SK-N-SH treated with all-trans-retinoic acid at 6 μM for 48 hours (cell line): Measurements from ENCODE around the gene SMIM32.

ENCODE experiments used
- ATAC-seq: fragments of 200-7000 bp; cut with Tn5 transposase; 3 replicates; pipeline ENCODE4 v1.9.1; 2020; ENCODE audit warnings: mild to moderate bottlenecking, moderate library complexity
- ARNTL ChIP-seq: fragments of 450-650 bp; formaldehyde crosslinking; IDR thresholded peaks from 2 replicates; pipeline ENCODE4 v1.5.0; 2020; ENCODE audit warnings: low read depth, mild to moderate bottlenecking, moderate library complexity, borderline replicate concordance
- CREB5 ChIP-seq: fragments of 250-450 bp; sonication (Bioruptor Pico); IDR thresholded peaks from 2 replicates; pipeline ENCODE4 v1.5.1; 2020; ENCODE audit warnings: low read depth, mild to moderate bottlenecking, moderate library complexity
- ESRRG ChIP-seq: fragments of 250-450 bp; sonication (Bioruptor Pico); IDR thresholded peaks from 2 replicates; pipeline ENCODE4 v1.6.1; 2021; ENCODE audit warnings: mild to moderate bottlenecking
- GLIS3 ChIP-seq: fragments of 250-450 bp; sonication (Bioruptor Pico); IDR thresholded peaks from 2 replicates; pipeline ENCODE4 v1.5.0; 2020; ENCODE audit warnings: mild to moderate bottlenecking, moderate library complexity
- ISL1 ChIP-seq: fragments of 250-450 bp; sonication (Bioruptor Pico); IDR thresholded peaks from 2 replicates; pipeline ENCODE4 v2.1.2; 2022; ENCODE audit warnings: mild to moderate bottlenecking, moderate library complexity
- OSR1 ChIP-seq: fragments of 250-450 bp; sonication (Bioruptor Pico); IDR thresholded peaks from 2 replicates; pipeline ENCODE4 v1.8.0; 2022; ENCODE audit warnings: moderate library complexity, mild to moderate bottlenecking, inconsistent platforms
- POU6F1 ChIP-seq: fragments of 250-450 bp; sonication (Bioruptor Pico); IDR thresholded peaks from 2 replicates; pipeline ENCODE4 v1.8.0; 2021; ENCODE audit warnings: low read depth, mild to moderate bottlenecking, moderate library complexity, borderline replicate concordance
- PPARA ChIP-seq: fragments of 250-450 bp; sonication (Bioruptor Pico); IDR thresholded peaks from 2 replicates; pipeline ENCODE4 v1.5.0; 2020; ENCODE audit warnings: mild to moderate bottlenecking, borderline replicate concordance
- RARB ChIP-seq: fragments of 250-450 bp; sonication (Bioruptor Pico); IDR thresholded peaks from 2 replicates; pipeline ENCODE4 v1.8.0; 2021; ENCODE audit warnings: mild to moderate bottlenecking, moderate library complexity
- SNAI2 ChIP-seq: fragments of 250-450 bp; sonication (Bioruptor Pico); IDR thresholded peaks from 2 replicates; pipeline ENCODE4 v1.5.0; 2020; ENCODE audit warnings: mild to moderate bottlenecking, moderate library complexity
- TCF4 ChIP-seq: fragments of 250-450 bp; sonication (Bioruptor Pico); IDR thresholded peaks from 2 replicates; pipeline ENCODE4 v1.8.0; 2021; ENCODE audit warnings: mild to moderate bottlenecking, moderate library complexity, borderline replicate concordance
- TOX ChIP-seq: fragments of 250-450 bp; sonication (Bioruptor Pico); IDR thresholded peaks from 2 replicates; pipeline ENCODE4 v1.8.0; 2021; ENCODE audit warnings: mild to moderate bottlenecking, moderate library complexity, borderline replicate concordance
- TSHZ2 ChIP-seq: fragments of 250-450 bp; sonication (Bioruptor Pico); IDR thresholded peaks from 2 replicates; pipeline ENCODE4 v1.5.0; 2020; ENCODE audit warnings: mild to moderate bottlenecking, moderate library complexity
- ZC3H10 ChIP-seq: fragments of 250-450 bp; sonication (Bioruptor Pico); IDR thresholded peaks from 2 replicates; pipeline ENCODE4 v1.5.1; 2021; ENCODE audit warnings: mild to moderate bottlenecking, moderate library complexity
- ZFP3 ChIP-seq: fragments of 250-450 bp; sonication (Bioruptor Pico); IDR thresholded peaks from 2 replicates; pipeline ENCODE4 v1.5.0; 2020; ENCODE audit warnings: mild to moderate bottlenecking, moderate library complexity
- ZFP30 ChIP-seq: fragments of 450-650 bp; formaldehyde crosslinking; IDR thresholded peaks from 2 replicates; pipeline ENCODE4 v1.5.0; 2022; ENCODE audit warnings: mild to moderate bottlenecking, moderate library complexity
- ZNF565 ChIP-seq: fragments of 450-650 bp; formaldehyde crosslinking; conservative IDR thresholded peaks from 2 replicates; pipeline ENCODE4 v1.5.0; 2020; ENCODE audit warnings: low read depth, mild to moderate bottlenecking, moderate library complexity
- ZNF70 ChIP-seq: fragments of 450-650 bp; formaldehyde crosslinking; IDR thresholded peaks from 2 replicates; pipeline ENCODE4 v1.5.0; 2020; ENCODE audit warnings: mild to moderate bottlenecking, moderate library complexity
- ZNF8 ChIP-seq: fragments of 450-650 bp; formaldehyde crosslinking; IDR thresholded peaks from 2 replicates; pipeline ENCODE4 v1.5.0; 2020; ENCODE audit warnings: mild to moderate bottlenecking, moderate library complexity
- TF ChIP-seq, protein P1 (sequence below): fragments of 250-450 bp; sonication (Bioruptor Pico); IDR thresholded peaks from 2 replicates; pipeline ENCODE4 v1.8.0; 2020; ENCODE audit warnings: mild to moderate bottlenecking, moderate library complexity, borderline replicate concordance

SMIM32 gene

DNA sequence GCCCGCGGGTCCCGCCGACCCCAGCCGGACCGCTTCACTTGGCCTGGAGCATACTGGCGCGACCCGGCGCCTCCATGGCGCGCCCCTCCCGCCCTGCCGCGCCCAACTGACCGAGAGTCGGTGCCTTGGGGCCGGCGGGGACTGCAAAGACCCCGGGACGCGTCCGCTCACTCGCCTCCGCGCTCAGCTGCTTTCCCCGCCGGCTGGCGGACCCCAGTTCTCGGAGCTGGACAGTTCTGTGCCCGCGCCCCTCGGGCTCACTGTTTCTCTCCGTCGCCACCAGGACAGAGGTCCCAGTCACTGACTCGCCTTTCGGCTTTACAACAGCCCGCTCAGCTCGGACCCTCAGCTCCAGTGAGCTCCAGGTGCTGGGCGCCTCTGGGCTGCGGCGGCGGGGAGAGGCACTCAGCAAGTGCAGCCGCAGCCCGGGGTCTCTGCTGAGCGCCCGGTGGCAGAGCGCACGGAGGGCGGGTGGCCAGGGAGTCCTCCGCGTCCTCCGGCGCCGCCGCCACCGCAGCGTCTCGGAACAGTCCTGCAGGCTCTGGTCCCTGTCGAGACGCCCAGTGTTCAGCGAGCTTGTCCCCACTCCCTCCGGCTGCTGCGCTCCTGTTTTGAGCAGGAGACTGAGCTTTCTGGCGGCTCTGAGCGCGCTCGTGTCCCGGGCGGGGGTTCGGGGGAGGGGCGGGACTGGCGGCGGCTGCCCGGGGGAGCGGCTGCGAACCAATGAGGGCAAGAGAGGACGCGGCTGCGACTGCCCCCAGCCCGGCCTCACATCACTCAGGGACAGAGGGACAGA, at the start of gene SMIM32:
Gene SMIM32, minus strand, starts transcription at position 637 of the 796 bp plus-strand sequence. CDS start 638 bp downstream, outside the sequence.
- peak; percentile 45 for ATAC-seq
- TF ChIP-seq, protein P1, sequence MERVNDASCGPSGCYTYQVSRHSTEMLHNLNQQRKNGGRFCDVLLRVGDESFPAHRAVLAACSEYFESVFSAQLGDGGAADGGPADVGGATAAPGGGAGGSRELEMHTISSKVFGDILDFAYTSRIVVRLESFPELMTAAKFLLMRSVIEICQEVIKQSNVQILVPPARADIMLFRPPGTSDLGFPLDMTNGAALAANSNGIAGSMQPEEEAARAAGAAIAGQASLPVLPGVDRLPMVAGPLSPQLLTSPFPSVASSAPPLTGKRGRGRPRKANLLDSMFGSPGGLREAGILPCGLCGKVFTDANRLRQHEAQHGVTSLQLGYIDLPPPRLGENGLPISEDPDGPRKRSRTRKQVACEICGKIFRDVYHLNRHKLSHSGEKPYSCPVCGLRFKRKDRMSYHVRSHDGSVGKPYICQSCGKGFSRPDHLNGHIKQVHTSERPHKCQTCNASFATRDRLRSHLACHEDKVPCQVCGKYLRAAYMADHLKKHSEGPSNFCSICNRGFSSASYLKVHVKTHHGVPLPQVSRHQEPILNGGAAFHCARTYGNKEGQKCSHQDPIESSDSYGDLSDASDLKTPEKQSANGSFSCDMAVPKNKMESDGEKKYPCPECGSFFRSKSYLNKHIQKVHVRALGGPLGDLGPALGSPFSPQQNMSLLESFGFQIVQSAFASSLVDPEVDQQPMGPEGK = no peak
- no peak for TF ChIP-seq ZNF70 (CRISPR knock-in tag)
- TF ChIP-seq ZFP3 (CRISPR knock-in tag) = no peak
- no peak for TF ChIP-seq GLIS3 (CRISPR knock-in tag)
- no peak for TF ChIP-seq ISL1 (CRISPR knock-in tag)
- TF ChIP-seq TCF4 (CRISPR knock-in tag) = no peak
- TF ChIP-seq ARNTL = no peak
- no peak for TF ChIP-seq SNAI2
- no peak for TF ChIP-seq POU6F1 (CRISPR knock-in tag)
- TF ChIP-seq PPARA (CRISPR knock-in tag) = no peak
- TF ChIP-seq ZNF8 (CRISPR knock-in tag) = no peak
- TF ChIP-seq RARB (CRISPR knock-in tag) = no peak
- no peak for TF ChIP-seq TOX (CRISPR knock-in tag)
- TF ChIP-seq ESRRG = no peak
- no peak for TF ChIP-seq ZFP30 (CRISPR knock-in tag)
- TF ChIP-seq ZC3H10 (CRISPR knock-in tag) = no peak
- no peak for TF ChIP-seq OSR1
- TF ChIP-seq TSHZ2 (CRISPR knock-in tag) = no peak
- TF ChIP-seq, all 23 proteins: peak for 0

DNA sequence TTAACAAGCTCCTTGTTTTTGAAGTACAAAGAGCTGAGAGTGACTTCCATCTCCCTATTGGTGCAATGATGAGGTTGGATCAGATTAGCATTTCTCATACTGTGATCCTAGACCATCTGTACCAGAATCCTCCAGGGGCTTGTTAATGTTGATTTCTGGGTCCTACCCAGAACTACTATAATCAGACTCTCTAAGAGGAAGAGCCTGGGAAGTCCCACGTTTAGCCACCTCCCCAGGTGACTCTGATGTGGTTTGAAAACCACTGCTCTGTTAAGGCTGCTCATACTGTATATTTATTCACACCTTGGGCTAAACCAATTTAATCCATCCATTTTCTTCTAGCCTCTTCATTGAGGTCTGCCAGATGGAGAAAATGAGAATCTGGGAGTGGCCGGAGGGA, 49.6 kb upstream of the SMIM32 start:
- no peak for ATAC-seq
- TF ChIP-seq OSR1 (no peak), ISL1 (CRISPR knock-in tag) (no peak), CREB5 (CRISPR knock-in tag) (no peak), ZNF8 (CRISPR knock-in tag) (no peak), ARNTL (no peak), RARB (CRISPR knock-in tag) (no peak), ZNF565 (no peak), ZFP30 (CRISPR knock-in tag) (no peak), SNAI2 (no peak), ESRRG (no peak), TCF4 (CRISPR knock-in tag) (no peak)

DNA sequence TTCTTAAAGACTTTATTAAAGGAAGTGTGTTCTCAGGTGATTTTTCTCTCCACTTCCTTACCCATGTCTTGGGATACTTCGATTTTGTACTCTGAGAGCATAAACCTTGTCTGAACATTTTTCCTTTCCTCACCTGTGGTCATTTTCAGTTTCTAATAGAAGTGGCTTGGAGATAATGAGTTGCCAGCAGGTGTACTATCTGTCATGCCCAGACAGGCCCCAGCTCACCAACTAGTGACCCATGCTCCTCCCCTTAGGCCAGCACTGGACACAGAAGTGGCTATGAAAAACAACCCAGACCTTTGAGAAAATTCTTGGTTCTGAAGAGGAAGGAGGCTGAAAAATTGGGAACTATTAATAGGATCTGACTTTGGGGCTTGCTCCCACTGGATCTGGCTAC, 49.2 kb upstream of the SMIM32 start:
- TF ChIP-seq TOX (CRISPR knock-in tag) (no peak), POU6F1 (CRISPR knock-in tag) (no peak), ZFP30 (CRISPR knock-in tag) (no peak), PPARA (CRISPR knock-in tag) (no peak), TCF4 (CRISPR knock-in tag) (no peak), TSHZ2 (CRISPR knock-in tag) (no peak)
- TF ChIP-seq, protein P1 = no peak
- ATAC-seq = no peak
